GM21723 (cell line): ENCODE measurements around the gene WDR91.

Experiments used
- ATAC-seq: cut with Tn5 transposase; IDR thresholded peaks from one replicate; pipeline ENCODE4 v1.9.1; 2021; ENCODE audit warnings: mild to moderate bottlenecking, moderate library complexity; ENCODE audit not compliant: unreplicated experiment

The WDR91 gene

GRCh38 chr7:135211179-135211945 lies at the start of gene WDR91:
WDR91 (minus strand) TSS chr7:135211526; CDS start chr7:135211502, 24 bp downstream.
- peak; percentile 82 for ATAC-seq

GRCh38 chr7:135260470-135260869 lies 49.1 kb upstream of the WDR91 start:
- no peak for ATAC-seq

- no peak for ATAC-seq
These were observed 48.4 kb upstream of the WDR91 start for GRCh38 chr7:135259702-135260101.

- ATAC-seq, result no peak
These were observed 47.3 kb upstream of the WDR91 start for GRCh38 chr7:135258585-135258984.

GRCh38 chr7:135257790-135258189 lies 46.5 kb upstream of the WDR91 start:
- ATAC-seq, result no peak

- ATAC-seq, result no peak
These were observed 42.8 kb upstream of the WDR91 start for GRCh38 chr7:135253851-135254771.

- no peak for ATAC-seq
These were observed 40.4 kb upstream of the WDR91 start for GRCh38 chr7:135251496-135252391.

GRCh38 chr7:135248546-135248945 lies 37.2 kb upstream of the WDR91 start:
- no peak for ATAC-seq

- no peak for ATAC-seq
These were observed 36.6 kb upstream of the WDR91 start for GRCh38 chr7:135247746-135248471.

GRCh38 chr7:135246191-135246825 lies 35.0 kb upstream of the WDR91 start:
- ATAC-seq, result no peak

- no peak for ATAC-seq
These were observed 34.2 kb upstream of the WDR91 start for GRCh38 chr7:135245226-135246190.

- ATAC-seq, result no peak
These were observed 30.9 kb upstream of the WDR91 start for GRCh38 chr7:135242096-135242684.

- no peak for ATAC-seq
These were observed 29.1 kb upstream of the WDR91 start for GRCh38 chr7:135240441-135240840.

- ATAC-seq, result no peak
These were observed 27.9 kb upstream of the WDR91 start for GRCh38 chr7:135239263-135239662.

GRCh38 chr7:135238112-135238744 lies 26.9 kb upstream of the WDR91 start:
- ATAC-seq, result no peak

GRCh38 chr7:135236727-135237126 lies 25.4 kb upstream of the WDR91 start:
- ATAC-seq, result peak; percentile 68

- ATAC-seq, result no peak
These were observed 24.5 kb upstream of the WDR91 start for GRCh38 chr7:135235841-135236240.

- ATAC-seq, result no peak
These were observed 23.4 kb upstream of the WDR91 start for GRCh38 chr7:135234727-135235126.
